ENCODE measurements around the gene CLEC4G.
"Not testable (repeated sequence)": the region's sequence is repeated elsewhere in the genome, so short reads cannot be mapped to it uniquely, and the experiment has no call there.

Gene CLEC4G, protein sequence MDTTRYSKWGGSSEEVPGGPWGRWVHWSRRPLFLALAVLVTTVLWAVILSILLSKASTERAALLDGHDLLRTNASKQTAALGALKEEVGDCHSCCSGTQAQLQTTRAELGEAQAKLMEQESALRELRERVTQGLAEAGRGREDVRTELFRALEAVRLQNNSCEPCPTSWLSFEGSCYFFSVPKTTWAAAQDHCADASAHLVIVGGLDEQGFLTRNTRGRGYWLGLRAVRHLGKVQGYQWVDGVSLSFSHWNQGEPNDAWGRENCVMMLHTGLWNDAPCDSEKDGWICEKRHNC

DNA sequence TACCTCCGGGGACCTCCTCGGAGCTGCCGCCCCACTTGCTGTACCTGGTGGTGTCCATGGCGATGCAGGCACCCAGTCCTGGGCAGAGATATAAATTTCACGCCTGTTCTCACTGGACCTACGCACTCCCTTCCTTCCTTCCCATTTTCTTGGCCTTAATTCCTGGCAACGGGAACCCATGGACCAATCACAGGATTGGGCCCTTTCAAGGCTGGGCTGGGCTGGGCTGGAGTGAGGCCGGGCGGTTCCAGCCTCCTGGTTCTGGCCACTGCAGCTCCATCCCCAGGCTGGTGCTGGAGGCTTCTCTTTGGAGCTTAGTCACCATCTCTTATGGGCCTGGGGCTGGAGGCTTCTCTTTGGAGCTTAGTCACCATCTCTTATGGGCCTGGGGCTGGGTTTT is at the start of gene CLEC4G:
Gene CLEC4G (minus strand): TSS at position 66 of the 400 bp plus-strand sequence. CDS start 8 bp downstream, at position 58.
- no peak for DNase-seq (ENCODE audit: low read depth in 2 of 2, low spot score in 1 of 2)

DNA sequence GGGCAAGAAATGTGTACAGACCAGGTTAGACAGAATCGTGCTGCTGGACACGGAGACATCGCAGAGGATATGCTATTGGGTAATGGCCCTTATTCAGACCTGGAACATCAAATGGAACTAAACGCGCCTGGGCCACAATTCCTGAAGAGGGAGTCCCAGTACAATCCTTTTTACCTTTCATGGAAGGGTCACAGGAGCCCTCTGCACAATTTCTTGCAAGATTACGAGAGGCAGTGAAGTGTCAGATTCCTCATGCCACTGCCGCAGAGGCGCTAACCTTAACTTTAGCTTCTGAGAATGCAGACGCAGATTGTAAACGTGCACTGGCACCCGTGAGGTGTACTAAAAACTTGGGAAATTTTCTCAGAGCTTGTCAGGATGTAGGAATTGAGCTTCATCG is 49.2 kb upstream of the CLEC4G start:
- DNase-seq (ENCODE audit: low read depth in 2 of 2, low spot score in 1 of 2), result no peak

DNA sequence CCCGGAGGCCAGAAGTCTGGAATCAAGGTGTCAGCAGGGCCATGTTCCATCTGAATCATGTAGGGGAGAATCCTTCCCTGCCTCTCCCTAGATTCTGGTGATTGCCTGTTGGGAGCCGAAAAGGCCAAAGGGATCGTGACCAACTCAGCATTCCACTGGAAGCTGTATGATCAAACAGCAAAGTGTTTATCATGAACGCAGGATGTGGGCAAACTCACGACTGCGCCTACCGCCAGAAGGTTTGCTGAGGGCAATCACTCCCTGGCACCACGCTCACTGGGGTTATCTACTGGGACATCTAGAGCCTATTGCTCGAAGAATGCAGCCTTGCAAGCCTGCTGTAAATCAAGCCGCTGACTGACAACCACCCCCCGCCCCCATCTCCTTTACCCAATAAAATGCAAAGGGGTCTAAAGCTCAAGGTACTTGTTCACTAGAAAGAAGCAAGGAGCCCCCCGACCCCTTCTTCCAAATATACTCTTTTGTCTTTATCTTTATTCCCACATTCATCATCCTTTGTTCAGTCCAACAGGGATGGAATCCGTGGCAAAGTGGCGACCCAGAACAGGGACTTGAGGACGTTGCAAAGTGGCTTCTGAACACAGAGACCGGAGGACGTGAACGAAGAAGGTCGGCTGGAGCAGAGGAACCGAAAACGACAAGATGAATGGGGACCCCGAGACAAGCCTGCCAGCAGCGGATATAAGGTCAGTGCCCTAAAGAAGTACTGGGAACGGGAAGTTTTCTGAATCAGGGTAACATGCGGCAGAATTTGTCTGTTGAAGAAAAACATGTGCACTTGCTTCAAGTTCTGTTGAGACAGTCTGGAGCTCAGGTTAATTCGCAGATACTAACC is 47.9 kb upstream of the CLEC4G start:
- no peak for DNase-seq (ENCODE audit: low read depth in 2 of 2, low spot score in 1 of 2)

DNA sequence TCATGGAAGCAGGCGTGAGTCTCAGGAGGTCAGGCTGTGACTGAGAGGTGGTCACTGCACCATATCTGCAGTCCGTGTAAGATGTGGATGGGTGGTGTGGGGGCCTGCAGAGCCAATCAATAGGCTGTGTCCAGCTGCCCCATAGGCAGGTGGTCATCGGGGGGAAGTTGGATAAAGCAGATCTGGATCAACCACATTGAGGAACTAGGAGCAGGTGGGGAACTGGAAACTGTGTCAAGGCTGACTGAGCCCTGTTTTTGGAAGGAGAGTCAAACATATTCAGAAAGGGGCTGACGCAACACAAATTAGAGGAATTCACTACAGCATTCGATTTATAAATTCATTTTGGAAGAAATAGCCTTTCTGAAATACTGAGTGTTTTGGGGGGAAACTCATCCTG is 46.2 kb upstream of the CLEC4G start:
- no peak for DNase-seq (ENCODE audit: low read depth in 2 of 2, low spot score in 1 of 2)

DNA sequence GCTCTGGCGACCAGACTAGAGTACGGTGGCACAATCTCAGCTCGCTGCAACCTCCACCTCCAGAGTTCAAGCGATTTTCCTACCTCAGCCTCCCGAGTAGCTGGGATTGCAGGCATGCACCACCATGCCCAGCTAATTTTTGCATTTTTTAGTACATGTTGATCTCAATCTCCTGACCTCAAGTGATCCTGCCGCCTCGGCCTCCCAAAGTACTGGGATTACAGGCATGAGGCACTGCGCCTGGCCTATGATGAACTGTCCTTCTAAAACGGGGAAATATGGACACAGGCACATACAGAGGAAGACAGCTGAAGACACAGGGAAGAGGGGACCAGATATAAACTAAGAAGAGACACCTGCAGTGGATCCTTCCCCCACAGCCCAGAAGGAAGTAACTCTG is 43.9 kb upstream of the CLEC4G start:
- no peak for DNase-seq (ENCODE audit: low read depth in 2 of 2, low spot score in 1 of 2)

DNA sequence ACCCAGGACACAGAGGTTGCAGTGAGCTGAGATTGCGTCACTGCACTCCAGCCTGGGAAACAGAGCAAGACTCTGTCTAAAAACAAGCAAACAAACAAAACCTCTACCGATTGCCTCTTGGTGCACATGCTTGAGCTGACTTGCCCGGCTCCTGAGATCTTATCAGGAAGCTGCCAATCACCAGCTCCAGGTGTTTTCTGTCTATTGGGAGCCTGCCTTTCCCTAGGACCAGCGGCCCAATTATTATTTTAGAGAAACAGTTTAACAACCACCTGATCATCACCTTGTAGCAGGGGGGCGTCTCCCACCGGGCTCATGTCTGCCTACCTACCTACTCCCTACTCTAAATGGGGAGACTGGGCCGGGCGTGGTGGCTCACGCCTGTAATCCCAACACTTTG is 41.9 kb upstream of the CLEC4G start:
- DNase-seq (ENCODE audit: low read depth in 2 of 2, low spot score in 1 of 2), result no peak

DNA sequence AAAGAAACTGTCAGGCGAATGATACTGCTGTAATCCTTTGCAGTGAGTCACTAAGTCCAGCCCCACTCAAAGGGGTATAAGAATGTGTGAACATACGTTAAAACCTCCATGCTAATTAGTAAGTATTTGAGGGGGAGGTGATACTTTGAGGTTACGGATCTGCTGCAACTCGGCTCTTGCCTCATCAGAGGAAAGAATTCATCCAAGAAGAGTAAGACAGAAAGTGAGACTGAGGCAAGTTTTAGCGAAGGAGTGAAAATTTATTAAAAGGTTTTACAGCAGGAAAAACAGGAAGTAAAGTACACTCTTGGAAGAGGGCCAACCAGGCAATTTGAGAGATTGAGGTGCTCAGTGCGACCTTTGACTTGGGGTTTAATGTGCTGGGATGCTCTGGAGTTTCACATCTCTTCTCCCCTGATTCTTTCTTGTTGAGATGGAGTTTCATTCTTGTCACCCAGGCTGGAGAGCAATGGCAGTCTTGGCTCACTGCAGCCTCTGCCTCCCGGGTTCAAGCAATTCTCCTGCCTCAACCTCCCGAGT is 40.9 kb upstream of the CLEC4G start:
- no peak for DNase-seq (ENCODE audit: low read depth in 2 of 2, low spot score in 1 of 2)

DNA sequence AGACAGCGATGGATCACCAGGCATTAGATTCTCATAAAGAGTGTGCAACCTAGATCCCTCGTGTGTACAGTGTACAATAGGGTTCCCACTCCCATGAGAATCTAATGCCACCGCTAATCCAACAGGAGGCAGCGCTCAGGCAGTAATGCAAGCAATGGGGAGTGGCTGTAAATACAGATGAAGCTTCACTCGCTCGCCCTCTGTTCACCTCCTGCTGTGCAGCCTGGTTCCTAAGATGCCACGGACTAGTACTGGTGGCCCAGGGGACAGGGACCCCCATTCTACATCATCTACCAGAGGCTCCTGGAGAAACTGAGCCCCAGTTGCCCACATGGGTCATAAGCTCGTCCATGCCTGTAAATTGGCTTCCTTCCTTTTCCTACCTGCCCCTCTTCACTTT is 39.2 kb upstream of the CLEC4G start:
- no peak for DNase-seq (ENCODE audit: low read depth in 2 of 2, low spot score in 1 of 2)

DNA sequence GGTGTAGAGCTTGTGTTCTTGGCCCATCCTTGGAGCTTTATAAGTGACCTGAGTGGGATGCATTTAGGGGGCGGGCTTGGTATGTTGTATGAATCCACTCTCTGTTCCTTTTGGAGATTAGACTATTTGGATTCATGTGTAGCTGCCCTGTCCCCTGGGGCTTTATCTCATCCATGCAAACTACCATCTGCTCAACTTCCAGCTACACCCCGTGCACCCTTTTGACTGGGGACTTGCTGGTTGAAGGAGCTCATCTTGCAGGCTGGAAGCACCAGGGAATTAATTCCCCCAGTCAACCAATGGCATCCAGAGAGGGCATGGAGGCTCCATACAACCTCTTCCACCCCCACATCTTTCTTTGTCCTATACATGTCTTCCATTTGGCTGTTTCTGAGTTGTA is 37.3 kb upstream of the CLEC4G start:
- DNase-seq (ENCODE audit: low read depth in 2 of 2, low spot score in 1 of 2), result no peak

DNA sequence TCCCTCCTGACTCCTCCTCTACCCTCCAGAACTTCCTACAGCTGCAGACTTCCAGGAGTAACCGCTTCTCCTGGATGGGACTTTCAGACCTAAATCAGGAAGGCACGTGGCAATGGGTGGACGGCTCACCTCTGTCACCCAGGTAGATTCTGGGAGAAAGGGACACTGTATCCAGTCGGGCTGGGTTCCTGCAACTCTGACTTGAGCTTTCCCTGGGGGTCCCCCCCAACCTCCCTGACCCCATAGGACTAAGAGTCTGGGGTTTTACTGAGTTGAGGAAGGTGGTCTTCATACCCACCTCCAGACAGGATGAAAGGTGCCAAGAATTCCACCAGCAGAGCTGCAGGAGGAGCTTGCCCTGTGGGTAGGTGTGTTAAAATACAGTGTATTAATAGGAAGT is 35.6 kb upstream of the CLEC4G start:
- DNase-seq (ENCODE audit: low read depth in 2 of 2, low spot score in 1 of 2), result no peak

DNA sequence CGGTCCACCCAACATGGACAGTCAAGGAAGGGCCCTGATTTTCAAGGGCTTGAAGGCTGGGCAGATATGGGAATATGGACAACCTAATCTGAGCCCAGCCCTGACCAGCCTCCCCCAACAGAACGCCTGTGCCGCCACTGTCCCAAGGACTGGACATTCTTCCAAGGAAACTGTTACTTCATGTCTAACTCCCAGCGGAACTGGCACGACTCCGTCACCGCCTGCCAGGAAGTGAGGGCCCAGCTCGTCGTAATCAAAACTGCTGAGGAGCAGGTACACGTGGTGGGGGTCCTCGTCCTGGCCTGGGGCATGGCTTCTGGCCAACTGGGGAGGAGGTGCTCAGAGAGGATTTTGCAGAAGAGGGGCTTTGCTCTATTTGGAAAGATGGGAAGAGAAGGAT is 34.6 kb upstream of the CLEC4G start:
- DNase-seq (ENCODE audit: low read depth in 2 of 2, low spot score in 1 of 2), result no peak

DNA sequence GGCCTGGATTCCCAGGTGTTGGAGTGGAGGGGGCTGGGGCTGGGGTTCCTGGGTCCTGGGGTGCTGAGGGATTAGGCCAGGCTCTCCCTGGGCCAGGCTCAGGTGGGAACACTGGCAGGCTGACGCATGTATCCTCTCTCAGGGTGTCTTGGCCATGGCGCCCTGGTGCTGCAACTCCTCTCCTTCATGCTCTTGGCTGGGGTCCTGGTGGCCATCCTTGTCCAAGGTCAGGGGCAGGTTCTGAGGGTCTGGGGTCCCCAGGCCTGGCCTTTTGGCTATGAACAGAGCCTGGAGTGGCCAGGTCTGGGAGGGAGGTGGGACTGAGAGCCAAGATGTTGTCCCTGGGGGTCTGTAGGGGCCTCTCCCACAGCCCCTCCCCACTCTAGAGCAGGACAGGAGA is 33.1 kb upstream of the CLEC4G start:
- DNase-seq (ENCODE audit: low read depth in 2 of 2, low spot score in 1 of 2), result not testable (repeated sequence)

DNA sequence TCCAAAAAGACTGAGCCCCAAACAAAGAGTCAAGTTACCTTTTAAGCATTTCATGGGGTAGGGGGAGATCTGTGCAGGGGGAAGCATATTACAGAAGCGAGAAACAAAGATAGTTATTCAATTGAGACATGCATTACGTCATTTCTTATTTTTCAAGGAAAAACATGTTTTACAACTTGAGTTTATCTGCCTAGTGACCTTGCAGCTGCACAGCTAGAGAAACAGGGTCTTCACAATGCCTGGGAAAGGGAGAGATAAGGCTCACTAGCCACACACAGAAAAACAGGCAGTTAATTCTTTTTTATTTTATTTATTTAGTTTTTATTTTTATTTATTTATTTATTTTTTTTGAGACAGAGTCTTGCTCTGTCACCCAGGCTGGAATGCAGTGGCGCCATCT is 32.2 kb upstream of the CLEC4G start:
- not testable (repeated sequence) for DNase-seq (ENCODE audit: low read depth in 2 of 2, low spot score in 1 of 2)

DNA sequence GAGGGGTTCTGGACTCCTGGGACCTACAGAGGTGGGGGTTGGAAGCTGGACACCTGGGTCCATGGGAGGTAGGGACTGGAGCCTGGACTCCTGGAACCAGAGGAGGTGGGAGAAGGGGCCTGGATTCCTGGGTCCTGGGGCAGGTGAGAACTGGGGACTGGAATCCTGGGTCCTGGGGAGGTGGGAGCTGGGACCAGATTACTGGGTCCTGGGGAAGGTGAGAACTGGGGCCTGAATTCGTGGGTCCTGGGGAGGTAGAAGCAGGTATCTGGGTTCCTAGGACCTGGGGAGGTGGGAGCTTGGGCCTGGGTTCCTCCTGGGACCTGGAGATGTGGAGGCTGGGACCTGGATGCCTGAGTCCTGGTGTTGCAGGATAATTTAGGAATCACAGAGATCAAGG is 31.8 kb upstream of the CLEC4G start:
- DNase-seq (ENCODE audit: low read depth in 2 of 2, low spot score in 1 of 2), result no peak

DNA sequence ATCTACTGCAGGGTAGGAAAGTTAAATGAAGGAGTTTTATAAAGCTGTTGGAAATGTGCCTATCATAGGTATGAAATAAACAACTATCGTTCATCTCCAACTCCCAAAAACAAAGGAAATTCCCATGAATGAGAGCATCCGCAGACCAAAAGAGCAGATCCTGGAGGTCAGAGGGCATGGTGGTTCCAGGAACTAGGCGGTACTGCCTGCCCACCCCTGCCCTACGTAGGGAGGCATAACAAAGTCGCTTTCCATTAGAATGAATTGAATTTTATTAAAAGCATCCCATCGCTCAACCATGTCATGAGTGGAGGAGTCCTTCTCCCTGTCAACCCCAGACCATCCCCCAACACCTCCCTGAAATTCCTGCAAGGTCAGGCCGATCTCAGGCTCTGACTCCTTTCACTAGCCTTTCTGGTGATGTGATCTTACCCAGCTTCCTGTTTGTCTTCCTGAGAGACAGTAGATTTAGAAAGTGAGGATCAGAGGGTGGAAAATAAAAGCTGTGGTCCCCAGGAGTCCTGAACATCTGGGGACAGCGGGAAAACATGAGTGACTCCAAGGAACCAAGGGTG is 30.9 kb upstream of the CLEC4G start, which contains the start of gene CLEC4M:
Gene CLEC4M (plus strand): TSS at position 525 of the 575 bp plus-strand sequence. CDS start 24 bp downstream, at position 549.
- DNase-seq (ENCODE audit: low read depth in 2 of 2, low spot score in 1 of 2), result no peak

DNA sequence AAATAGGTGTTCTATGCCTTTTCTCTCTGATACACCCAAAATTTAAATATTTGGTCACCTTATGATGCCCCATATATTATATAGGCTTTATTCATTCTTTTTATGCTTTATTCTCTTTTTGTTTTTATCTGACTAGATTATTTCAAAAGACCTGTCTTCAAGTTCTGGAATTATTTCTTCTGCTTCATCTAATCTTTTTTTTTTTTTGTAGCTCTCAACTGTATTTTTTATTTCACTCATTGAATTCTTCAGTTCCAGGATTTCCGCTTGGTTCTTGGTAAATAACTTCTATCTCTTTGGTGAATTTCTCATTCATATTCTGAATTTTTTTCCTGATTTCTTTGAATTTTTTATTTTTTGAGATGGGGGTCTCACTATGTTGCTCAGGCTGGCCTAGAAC is 27.2 kb upstream of the CLEC4G start:
- DNase-seq (ENCODE audit: low read depth in 2 of 2, low spot score in 1 of 2), result no peak

DNA sequence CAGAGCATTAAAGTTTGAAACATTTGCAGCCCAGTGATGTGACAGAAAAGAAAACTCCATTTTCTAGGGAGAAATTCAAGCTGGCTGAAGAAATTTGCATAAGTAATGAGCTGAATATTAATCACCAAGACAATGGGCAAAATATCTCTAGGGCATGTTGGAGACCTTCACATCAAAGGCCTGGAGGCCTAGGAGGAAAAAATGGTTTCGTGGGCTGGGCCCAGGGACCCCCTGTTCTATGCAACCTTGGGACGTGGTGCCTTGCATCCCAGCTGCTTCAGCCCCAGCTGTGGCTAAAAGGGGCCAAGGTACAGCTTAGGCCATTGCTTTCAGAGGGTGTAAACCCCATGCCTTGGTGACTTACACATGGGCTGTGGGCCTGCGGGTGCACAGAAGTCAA is 25.4 kb upstream of the CLEC4G start:
- DNase-seq (ENCODE audit: low read depth in 2 of 2, low spot score in 1 of 2), result no peak

DNA sequence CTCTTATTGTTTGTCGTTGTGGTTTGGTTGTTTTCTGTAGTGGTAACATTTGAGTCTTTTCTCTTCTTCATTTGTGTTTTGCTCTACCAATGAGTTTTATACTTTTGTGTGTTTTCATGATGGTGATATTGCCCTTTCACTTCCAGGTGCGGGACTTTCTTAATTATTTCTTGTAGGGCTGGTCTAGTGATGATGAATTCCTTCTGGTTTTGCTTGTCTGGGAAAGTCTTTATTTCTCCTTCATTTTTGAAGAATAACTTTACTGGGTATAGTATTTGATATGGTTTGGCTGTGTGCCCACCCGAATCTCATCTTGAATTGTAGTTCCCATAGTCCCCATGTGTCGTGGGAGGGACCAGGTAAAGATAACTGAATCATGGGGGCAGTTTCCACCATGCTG is 24.3 kb upstream of the CLEC4G start:
- DNase-seq (ENCODE audit: low read depth in 2 of 2, low spot score in 1 of 2), result no peak

DNA sequence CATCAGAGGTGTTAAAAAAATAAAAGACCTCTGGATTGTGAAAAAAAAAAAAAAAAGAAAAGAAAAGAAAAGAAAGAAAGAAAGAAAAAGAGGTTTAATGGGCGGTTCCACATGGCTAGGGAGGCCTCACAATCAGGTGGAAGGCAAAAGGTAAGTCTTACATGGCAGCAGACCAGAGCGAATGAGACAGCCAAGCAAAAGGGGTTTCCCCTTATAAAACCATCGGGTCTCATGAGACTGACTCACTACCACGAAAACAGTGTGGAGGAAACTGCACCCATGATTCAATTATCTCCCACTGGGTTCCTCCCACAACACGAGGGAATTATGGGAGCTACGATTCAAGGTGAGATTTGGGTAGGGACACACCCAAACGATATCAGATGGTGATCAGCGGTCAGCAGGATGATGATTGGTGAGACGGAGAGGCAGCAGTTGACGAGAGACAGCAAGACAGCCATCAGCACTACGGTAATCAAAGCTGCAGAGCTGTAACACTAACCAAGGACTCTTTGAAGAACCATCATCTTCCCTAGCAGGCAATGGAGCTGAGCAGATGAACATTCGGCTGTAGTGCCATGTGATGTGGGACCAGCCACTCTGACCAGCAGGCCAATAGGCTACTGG is 19.4 kb upstream of the CLEC4G start:
- DNase-seq (ENCODE audit: low read depth in 2 of 2, low spot score in 1 of 2), result peak in 1 of 2 donors; percentile 7

DNA sequence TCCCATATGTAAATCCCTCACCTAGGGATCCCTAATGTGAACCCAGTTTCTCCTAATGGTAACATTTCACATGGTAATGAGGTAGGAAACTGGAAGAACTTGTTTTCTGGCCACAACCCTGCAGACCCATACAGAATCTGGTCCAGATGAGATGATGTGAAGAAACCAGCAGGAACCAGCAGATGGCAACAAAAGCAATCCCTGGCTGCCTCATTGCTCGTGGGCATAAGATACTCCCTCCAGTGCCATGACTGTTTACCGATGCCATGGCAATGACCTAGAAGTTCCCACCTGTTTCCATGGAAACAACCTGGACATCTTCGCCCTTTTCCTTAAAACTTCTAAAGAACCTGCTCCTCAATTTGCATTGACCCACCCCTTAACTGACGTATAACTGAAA is 16.8 kb upstream of the CLEC4G start:
- DNase-seq (ENCODE audit: low read depth in 2 of 2, low spot score in 1 of 2), result no peak

DNA sequence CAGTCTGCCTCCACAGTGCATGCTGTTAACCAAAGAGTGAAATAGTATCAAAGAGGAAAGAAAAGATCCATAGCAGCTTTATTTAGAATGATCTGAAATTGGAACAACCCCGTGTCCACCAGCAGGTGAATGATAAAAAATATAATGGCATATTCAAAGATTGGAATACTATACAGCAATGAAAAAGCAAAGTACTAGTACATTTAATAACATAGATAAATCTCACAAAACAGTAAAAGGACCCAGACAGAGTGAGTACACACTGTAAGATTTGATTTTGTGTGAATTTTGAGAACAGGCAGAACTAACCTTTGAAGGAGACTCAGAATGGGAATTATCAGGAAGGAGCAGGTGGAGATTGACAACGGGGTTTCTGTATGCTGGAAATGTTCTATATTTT is 16.3 kb upstream of the CLEC4G start:
- DNase-seq (ENCODE audit: low read depth in 2 of 2, low spot score in 1 of 2), result no peak

Measured in stimulated activated CD8-positive, alpha-beta memory T cell treated with anti-CD3 and anti-CD28 coated beads, Interleukin-4, amount 100 ng/mL, for 4 hours (primary cell).